ENCODE measurements around the gene GPBP1L1. TPM values are rescaled to one million over a fixed set of nuclear protein-coding genes. Genes with fewer than 3 reads are reported as not detected.
A peak's percentile ranks its signal among the peaks of the same experiment; 100 is the strongest.

Gene GPBP1L1
- total and polyA plus RNA-seq, 9 of the 15 experiments (the other 6 are each of a cell fraction or from before 2014, with no cell fraction given), result 86.0 to 216 (median 138) TPM

DNA sequence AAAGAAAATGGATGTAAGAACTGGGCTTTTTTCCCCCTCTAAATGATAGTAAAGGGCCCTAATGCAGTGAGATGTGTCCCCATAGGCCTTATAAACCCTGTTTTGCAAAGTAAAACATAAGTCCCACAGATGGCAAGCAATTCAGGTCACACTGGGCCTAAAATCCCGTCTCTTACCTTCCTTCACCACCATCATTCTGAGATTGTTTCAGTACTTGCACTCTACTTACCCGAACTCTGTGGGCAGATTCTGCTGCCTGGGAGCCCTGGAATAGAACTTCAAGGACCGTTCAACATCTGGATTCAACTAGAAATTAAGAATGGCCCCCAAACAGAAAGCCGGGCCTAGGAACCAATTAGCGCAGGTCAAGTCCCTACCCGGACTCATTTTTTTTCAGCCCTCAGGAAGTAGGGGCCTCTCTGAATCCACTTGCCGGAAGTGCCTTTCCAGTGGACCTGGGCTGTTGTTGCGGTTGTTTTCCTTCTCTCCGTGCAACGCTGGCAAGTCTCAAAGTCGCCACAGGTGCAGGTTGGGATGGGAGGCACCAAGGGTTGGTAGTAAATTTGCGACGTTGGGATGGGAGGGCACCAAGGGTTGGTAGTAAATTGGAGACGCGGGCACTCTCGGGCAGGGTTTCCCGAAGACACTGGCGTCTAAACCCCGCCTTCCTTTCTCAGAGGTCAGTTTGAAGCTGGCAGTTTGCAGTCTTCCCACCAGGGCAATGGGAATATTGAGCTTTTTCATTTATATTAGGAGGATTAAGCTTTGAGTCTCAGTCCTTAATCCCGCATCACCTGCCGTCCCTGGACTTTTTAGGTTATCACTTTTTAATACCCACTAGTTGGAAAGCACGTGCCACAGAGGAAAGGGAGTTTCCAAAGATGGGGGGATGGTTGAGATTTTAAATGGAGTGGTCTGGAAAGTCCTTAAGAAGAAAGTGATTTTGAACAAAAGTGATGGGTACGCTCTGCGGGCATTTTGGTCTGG, 1.7 kb upstream of the GPBP1L1 start, which contains the start of gene TMEM69 (continued):
- TF ChIP-seq DMBX1 (CRISPR knock-in tag; IDR thresholded peaks at IDR 0.05; ENCODE audit: borderline replicate concordance) (0 out of 2 replicates have a peak, but pooled peaks have one; percentile 67), RBM25 (IDR thresholded peaks at IDR 0.05; ENCODE audit: low read depth, low read length, severe bottlenecking) (peak; percentile 1), MXI1 (IDR thresholded peaks at IDR 0.05; ENCODE audit: low read depth, low read length) (0 out of 2 replicates have a peak, but pooled peaks have one; percentile 34), EWSR1 (IDR thresholded peaks at IDR 0.05; ENCODE audit: borderline replicate concordance, low read depth, partially characterized antibody) (no peak), SMAD4 (CRISPR knock-in tag; conservative IDR thresholded peaks at IDR 0.05) (peak; percentile 27), SIRT6 (IDR thresholded peaks at IDR 0.05; ENCODE audit: low read depth, low read length) (peak; percentile 53), ZNF146 (CRISPR knock-in tag; IDR thresholded peaks at IDR 0.05; ENCODE audit: unreplicated experiment) (no peak), BRD4 (IDR thresholded peaks at IDR 0.05) (peak; percentile 92), HEY1 (CRISPR knock-in tag; IDR thresholded peaks at IDR 0.05; ENCODE audit: borderline replicate concordance) (no peak)
- TF ChIP-seq, protein P1, sequence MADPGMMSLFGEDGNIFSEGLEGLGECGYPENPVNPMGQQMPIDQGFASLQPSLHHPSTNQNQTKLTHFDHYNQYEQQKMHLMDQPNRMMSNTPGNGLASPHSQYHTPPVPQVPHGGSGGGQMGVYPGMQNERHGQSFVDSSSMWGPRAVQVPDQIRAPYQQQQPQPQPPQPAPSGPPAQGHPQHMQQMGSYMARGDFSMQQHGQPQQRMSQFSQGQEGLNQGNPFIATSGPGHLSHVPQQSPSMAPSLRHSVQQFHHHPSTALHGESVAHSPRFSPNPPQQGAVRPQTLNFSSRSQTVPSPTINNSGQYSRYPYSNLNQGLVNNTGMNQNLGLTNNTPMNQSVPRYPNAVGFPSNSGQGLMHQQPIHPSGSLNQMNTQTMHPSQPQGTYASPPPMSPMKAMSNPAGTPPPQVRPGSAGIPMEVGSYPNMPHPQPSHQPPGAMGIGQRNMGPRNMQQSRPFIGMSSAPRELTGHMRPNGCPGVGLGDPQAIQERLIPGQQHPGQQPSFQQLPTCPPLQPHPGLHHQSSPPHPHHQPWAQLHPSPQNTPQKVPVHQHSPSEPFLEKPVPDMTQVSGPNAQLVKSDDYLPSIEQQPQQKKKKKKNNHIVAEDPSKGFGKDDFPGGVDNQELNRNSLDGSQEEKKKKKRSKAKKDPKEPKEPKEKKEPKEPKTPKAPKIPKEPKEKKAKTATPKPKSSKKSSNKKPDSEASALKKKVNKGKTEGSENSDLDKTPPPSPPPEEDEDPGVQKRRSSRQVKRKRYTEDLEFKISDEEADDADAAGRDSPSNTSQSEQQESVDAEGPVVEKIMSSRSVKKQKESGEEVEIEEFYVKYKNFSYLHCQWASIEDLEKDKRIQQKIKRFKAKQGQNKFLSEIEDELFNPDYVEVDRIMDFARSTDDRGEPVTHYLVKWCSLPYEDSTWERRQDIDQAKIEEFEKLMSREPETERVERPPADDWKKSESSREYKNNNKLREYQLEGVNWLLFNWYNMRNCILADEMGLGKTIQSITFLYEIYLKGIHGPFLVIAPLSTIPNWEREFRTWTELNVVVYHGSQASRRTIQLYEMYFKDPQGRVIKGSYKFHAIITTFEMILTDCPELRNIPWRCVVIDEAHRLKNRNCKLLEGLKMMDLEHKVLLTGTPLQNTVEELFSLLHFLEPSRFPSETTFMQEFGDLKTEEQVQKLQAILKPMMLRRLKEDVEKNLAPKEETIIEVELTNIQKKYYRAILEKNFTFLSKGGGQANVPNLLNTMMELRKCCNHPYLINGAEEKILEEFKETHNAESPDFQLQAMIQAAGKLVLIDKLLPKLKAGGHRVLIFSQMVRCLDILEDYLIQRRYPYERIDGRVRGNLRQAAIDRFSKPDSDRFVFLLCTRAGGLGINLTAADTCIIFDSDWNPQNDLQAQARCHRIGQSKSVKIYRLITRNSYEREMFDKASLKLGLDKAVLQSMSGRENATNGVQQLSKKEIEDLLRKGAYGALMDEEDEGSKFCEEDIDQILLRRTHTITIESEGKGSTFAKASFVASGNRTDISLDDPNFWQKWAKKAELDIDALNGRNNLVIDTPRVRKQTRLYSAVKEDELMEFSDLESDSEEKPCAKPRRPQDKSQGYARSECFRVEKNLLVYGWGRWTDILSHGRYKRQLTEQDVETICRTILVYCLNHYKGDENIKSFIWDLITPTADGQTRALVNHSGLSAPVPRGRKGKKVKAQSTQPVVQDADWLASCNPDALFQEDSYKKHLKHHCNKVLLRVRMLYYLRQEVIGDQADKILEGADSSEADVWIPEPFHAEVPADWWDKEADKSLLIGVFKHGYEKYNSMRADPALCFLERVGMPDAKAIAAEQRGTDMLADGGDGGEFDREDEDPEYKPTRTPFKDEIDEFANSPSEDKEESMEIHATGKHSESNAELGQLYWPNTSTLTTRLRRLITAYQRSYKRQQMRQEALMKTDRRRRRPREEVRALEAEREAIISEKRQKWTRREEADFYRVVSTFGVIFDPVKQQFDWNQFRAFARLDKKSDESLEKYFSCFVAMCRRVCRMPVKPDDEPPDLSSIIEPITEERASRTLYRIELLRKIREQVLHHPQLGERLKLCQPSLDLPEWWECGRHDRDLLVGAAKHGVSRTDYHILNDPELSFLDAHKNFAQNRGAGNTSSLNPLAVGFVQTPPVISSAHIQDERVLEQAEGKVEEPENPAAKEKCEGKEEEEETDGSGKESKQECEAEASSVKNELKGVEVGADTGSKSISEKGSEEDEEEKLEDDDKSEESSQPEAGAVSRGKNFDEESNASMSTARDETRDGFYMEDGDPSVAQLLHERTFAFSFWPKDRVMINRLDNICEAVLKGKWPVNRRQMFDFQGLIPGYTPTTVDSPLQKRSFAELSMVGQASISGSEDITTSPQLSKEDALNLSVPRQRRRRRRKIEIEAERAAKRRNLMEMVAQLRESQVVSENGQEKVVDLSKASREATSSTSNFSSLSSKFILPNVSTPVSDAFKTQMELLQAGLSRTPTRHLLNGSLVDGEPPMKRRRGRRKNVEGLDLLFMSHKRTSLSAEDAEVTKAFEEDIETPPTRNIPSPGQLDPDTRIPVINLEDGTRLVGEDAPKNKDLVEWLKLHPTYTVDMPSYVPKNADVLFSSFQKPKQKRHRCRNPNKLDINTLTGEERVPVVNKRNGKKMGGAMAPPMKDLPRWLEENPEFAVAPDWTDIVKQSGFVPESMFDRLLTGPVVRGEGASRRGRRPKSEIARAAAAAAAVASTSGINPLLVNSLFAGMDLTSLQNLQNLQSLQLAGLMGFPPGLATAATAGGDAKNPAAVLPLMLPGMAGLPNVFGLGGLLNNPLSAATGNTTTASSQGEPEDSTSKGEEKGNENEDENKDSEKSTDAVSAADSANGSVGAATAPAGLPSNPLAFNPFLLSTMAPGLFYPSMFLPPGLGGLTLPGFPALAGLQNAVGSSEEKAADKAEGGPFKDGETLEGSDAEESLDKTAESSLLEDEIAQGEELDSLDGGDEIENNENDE (IDR thresholded peaks at IDR 0.05; ENCODE audit: low read depth, low read length), result no peak
- TF ChIP-seq, protein P2, sequence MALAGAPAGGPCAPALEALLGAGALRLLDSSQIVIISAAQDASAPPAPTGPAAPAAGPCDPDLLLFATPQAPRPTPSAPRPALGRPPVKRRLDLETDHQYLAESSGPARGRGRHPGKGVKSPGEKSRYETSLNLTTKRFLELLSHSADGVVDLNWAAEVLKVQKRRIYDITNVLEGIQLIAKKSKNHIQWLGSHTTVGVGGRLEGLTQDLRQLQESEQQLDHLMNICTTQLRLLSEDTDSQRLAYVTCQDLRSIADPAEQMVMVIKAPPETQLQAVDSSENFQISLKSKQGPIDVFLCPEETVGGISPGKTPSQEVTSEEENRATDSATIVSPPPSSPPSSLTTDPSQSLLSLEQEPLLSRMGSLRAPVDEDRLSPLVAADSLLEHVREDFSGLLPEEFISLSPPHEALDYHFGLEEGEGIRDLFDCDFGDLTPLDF (CRISPR knock-in tag; IDR thresholded peaks at IDR 0.05), result no peak
- TF ChIP-seq, protein P3, sequence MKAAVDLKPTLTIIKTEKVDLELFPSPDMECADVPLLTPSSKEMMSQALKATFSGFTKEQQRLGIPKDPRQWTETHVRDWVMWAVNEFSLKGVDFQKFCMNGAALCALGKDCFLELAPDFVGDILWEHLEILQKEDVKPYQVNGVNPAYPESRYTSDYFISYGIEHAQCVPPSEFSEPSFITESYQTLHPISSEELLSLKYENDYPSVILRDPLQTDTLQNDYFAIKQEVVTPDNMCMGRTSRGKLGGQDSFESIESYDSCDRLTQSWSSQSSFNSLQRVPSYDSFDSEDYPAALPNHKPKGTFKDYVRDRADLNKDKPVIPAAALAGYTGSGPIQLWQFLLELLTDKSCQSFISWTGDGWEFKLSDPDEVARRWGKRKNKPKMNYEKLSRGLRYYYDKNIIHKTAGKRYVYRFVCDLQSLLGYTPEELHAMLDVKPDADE (conservative IDR thresholded peaks at IDR 0.05; ENCODE audit: control insufficient read depth, low read depth, low read length), result no peak; the same call in 1 of the 2 replicates

Data from K562 (cell line).